Measurements from ENCODE around the gene PEAR1. TPM values are rescaled to one million over a fixed set of nuclear protein-coding genes. Genes with fewer than 3 reads are reported as not detected.

The PEAR1 gene
- polyA plus RNA-seq, 1 of the 3 experiments (the other 2 are of a cell fraction) = 1.2 TPM

- Histone ChIP-seq H4K20me1 (ENCODE audit: insufficient read depth) (no peaks in the 10 kb centered on the region), H3K27me3 (ENCODE audit: insufficient read depth) (no peaks in the 10 kb centered on the region), H3K4me1 (ENCODE audit: control insufficient read depth in 1 of 2, insufficient read depth in 2 of 2, low read depth in 1 of 2, low read length in 1 of 2) (peaks cover 0 to 8% of the 10 kb centered on the region in 2 experiments; a peak in 1 of 4 replicates), H3K4me2 (no peak within 1 kb of the TSS), H3K27ac (ENCODE audit: low read depth in 2 of 2, low read length in 1 of 2) (no peak within 1 kb of the TSS), H3K4me3 (ENCODE audit: low read depth in 2 of 2, low read length in 1 of 2) (no peak within 1 kb of the TSS; a peak in 1 of 4 replicates), H3K79me2 (ENCODE audit: insufficient read depth) (no peaks in the 10 kb centered on the region), H2AFZ (ENCODE audit: low read depth) (no peak within 1 kb of the TSS), H3K9ac (no peak within 1 kb of the TSS), H3K9me3 (peaks cover 3% of the 10 kb centered on the region; the same call in 1 of the 2 replicates), H3K9me2 (no peaks in the 10 kb centered on the region), H3F3A (replicated peaks; ENCODE audit: insufficient read depth) (peaks cover 6% of the 10 kb centered on the region), H3K36me3 (replicated peaks in 1 of 2; ENCODE audit: control insufficient read depth in 1 of 2, insufficient read depth in 2 of 2, low read length in 1 of 2) (no peaks in the 10 kb centered on the region)
- ChIA-PET CTCF (interaction anchor here (1.3 to 12.9 kb wide), 4 partner anchors 9 to 61 kb away, joined by 3 to 308 read pairs (median 93); partner anchors contain the start of gene PEAR1), POLR2A (no interaction called here)
- DNase-seq = peak; percentile 75
- TF ChIP-seq NRF1 (IDR thresholded peaks at IDR 0.05; ENCODE audit: low read depth, low read length) (no peak), RAD21 (IDR thresholded peaks at IDR 0.05; ENCODE audit: low read length) (peak; percentile 50), SMC3 (IDR thresholded peaks at IDR 0.05; ENCODE audit: low read depth, low read length) (peak; percentile 16; the same call in 1 of the 2 replicates), USF1 (IDR thresholded peaks at IDR 0.05; ENCODE audit: borderline replicate concordance, low read depth) (no peak), PBX3 (IDR thresholded peaks at IDR 0.05) (no peak), ELF1 (IDR thresholded peaks at IDR 0.05) (no peak), CTCF (IDR thresholded peaks at IDR 0.05) (peak; percentile 42), FOXM1 (IDR thresholded peaks at IDR 0.05; ENCODE audit: low read depth) (no peak), GATA2 (CRISPR knock-in tag; IDR thresholded peaks at IDR 0.05) (no peak)
- WGBS (ENCODE audit: low lambda C conversion rate) = 72% methylated on average over 71 of the region's 71 CpGs
Observed at GRCh38 chr1:156920233-156921052, 26.9 kb downstream of the PEAR1 start, which contains the start of gene LRRC71. LRRC71 (plus strand) TSS chr1:156920632; CDS start chr1:156920804, 172 bp downstream.

- TF ChIP-seq FOSL2 (IDR thresholded peaks at IDR 0.05; ENCODE audit: borderline replicate concordance, low read depth) (no peak), GABPA (IDR thresholded peaks at IDR 0.05; ENCODE audit: low read depth) (no peak), MEF2A (IDR thresholded peaks at IDR 0.05; ENCODE audit: borderline replicate concordance, low read depth) (no peak), USF2 (IDR thresholded peaks at IDR 0.05; ENCODE audit: borderline replicate concordance, low read depth, low read length) (no peak), SMC3 (IDR thresholded peaks at IDR 0.05; ENCODE audit: low read depth, low read length) (no peak)
- Histone ChIP-seq H3K4me2 (no peak overlapping the region), H3K79me2 (ENCODE audit: insufficient read depth) (no peaks in the 10 kb centered on the region), H3K9me2 (no peaks in the 10 kb centered on the region), H2AFZ (ENCODE audit: low read depth) (no peak overlapping the region), H3K27ac (ENCODE audit: low read depth in 2 of 2, low read length in 1 of 2) (no peak overlapping the region), H3F3A (replicated peaks; ENCODE audit: insufficient read depth) (peaks cover 9% of the 10 kb centered on the region), H3K27me3 (ENCODE audit: insufficient read depth) (no peaks in the 10 kb centered on the region), H3K9me3 (peaks cover 3% of the 10 kb centered on the region; the same call in 1 of the 2 replicates), H3K4me1 (ENCODE audit: control insufficient read depth in 1 of 2, insufficient read depth in 2 of 2, low read depth in 1 of 2, low read length in 1 of 2) (peaks cover 3 to 13% of the 10 kb centered on the region in 2 experiments; a peak in 2 of 4 replicates), H3K4me3 (ENCODE audit: low read depth in 2 of 2, low read length in 1 of 2) (no peak overlapping the region), H3K36me3 (replicated peaks in 1 of 2; ENCODE audit: control insufficient read depth in 1 of 2, insufficient read depth in 2 of 2, low read length in 1 of 2) (no peaks in the 10 kb centered on the region), H3K9ac (no peak overlapping the region), H4K20me1 (ENCODE audit: insufficient read depth) (no peaks in the 10 kb centered on the region)
- ChIA-PET POLR2A (no interaction called here), CTCF (interaction anchor here (1.3 to 12.9 kb wide), 4 partner anchors 10 to 62 kb away, joined by 3 to 308 read pairs (median 93); partner anchors contain the start of gene PEAR1)
- whole genome bisulfite sequencing (ENCODE audit: low lambda C conversion rate) = 90% methylated on average over 7 of the region's 7 CpGs
- no peak for DNase-seq
Observed at GRCh38 chr1:156921053-156921529, 27.6 kb downstream of the PEAR1 start.
